LNCaP clone FGC (cell line): ENCODE results near the gene CDS1.
"Not testable (repeated sequence)": the region's sequence is repeated elsewhere in the genome, so short reads cannot be mapped to it uniquely, and the experiment has no call there.

ENCODE experiments used
- DNase-seq: peaks from one replicate; pipeline ENCODE4 v3.0.0-alpha.2; 2011; ENCODE audit warnings: low read depth
- H3K4me3 ChIP-seq: 2 replicates; pipeline ENCODE4 v1.5.1; 2011; ENCODE audit warnings: mild to moderate bottlenecking, low read depth, low read length, control low read depth
- CTCF ChIP-seq: IDR thresholded peaks from 2 replicates; pipeline ENCODE4 v1.5.1; 2012; ENCODE audit warnings: mild to moderate bottlenecking; ENCODE audit not compliant: control insufficient read depth, insufficient read depth; ENCODE audit errors: extremely low read depth

Gene CDS1

GRCh38 chr4:84648178-84648577 is 65.3 kb downstream of the CDS1 start:
- DNase-seq, result no peak
- no peak for TF ChIP-seq CTCF
- H3K4me3 ChIP-seq, result no peak overlapping the region

GRCh38 chr4:84648863-84649647 is 66.1 kb downstream of the CDS1 start:
- H3K4me3 ChIP-seq, result no peak overlapping the region
- no peak for TF ChIP-seq CTCF
- DNase-seq, result peak; percentile 87

- TF ChIP-seq CTCF, result no peak
- peak; percentile 28 for DNase-seq
- no peak overlapping the region for H3K4me3 ChIP-seq
These were observed 68.6 kb downstream of the CDS1 start for GRCh38 chr4:84651499-84651898.

- DNase-seq, result peak; percentile 39
- no peak overlapping the region for H3K4me3 ChIP-seq
- no peak for TF ChIP-seq CTCF
These were observed 69.6 kb downstream of the CDS1 start for GRCh38 chr4:84652478-84652877.

GRCh38 chr4:84660606-84661005 is 77.7 kb downstream of the CDS1 start:
- DNase-seq, result no peak
- no peak for TF ChIP-seq CTCF
- H3K4me3 ChIP-seq, result no peak overlapping the region

- DNase-seq, result no peak
- no peak for TF ChIP-seq CTCF
- H3K4me3 ChIP-seq, result no peak overlapping the region
These were observed 78.4 kb downstream of the CDS1 start for GRCh38 chr4:84661191-84661939.

- not testable (repeated sequence) for H3K4me3 ChIP-seq, DNase-seq
These were observed 81.8 kb downstream of the CDS1 start for GRCh38 chr4:84664767-84665166.
